ENCODE results near the gene CCL13.

GRCh38 chr17:34379868-34380267 lies 23.6 kb downstream of the CCL13 start:
- TF ChIP-seq CTCF (conservative IDR thresholded peaks at IDR 0.05) (no peak), EZH2 (IDR thresholded peaks at IDR 0.05; ENCODE audit: low read depth) (no peak)
